Activated CD8-positive, alpha-beta T cell treated with anti-CD3 and anti-CD28 coated beads, Interleukin-2, amount 10 ng/mL, durations not matched to agents 7 days and 5 days (primary cell): Measurements from ENCODE around the gene PWWP2B. TPM values are rescaled to one million over a fixed set of nuclear protein-coding genes. Genes with fewer than 3 reads are reported as not detected.

Experiments used
- ATAC-seq: fragments of 150-1000 bp; cut with Tn5 transposase; one replicate; pipeline ENCODE4 v1.10.0; 2021; ENCODE audit warnings: moderate library complexity
- CTCF ChIA-PET: fragments of 350-600 bp; sonication (Branson Sonifier 250); formaldehyde crosslinking; loops from one replicate; lab custom pipeline; 2021; ENCODE audit warnings: antibody characterized with exemption; lab: Charles Lee
- POLR2A ChIA-PET: fragments of 350-600 bp; sonication (Branson Sonifier 250); formaldehyde crosslinking; loops from one replicate; lab custom pipeline; 2021; ENCODE audit warnings: antibody characterized with exemption; lab: Charles Lee
- DNase-seq: peaks from one replicate; pipeline ENCODE4 v3.0.0-alpha.2; 2020
- H3K27ac Mint-ChIP-seq: one replicate; pipeline ENCODE4 v1.8.0; 2021; ENCODE audit warnings: mild to moderate bottlenecking, mixed read lengths
- H3K27me3 Mint-ChIP-seq: one replicate; pipeline ENCODE4 v1.8.0; 2021; ENCODE audit warnings: low read depth, mixed read lengths
- H3K36me3 Mint-ChIP-seq: one replicate; pipeline ENCODE4 v1.8.0; 2021; ENCODE audit warnings: low read depth, mixed read lengths
- H3K4me1 Mint-ChIP-seq: one replicate; pipeline ENCODE4 v1.8.0; 2021; ENCODE audit warnings: low read depth, mixed read lengths
- H3K4me3 Mint-ChIP-seq: one replicate; pipeline ENCODE4 v1.8.0; 2021; ENCODE audit warnings: mild to moderate bottlenecking, mixed read lengths
- H3K9me3 Mint-ChIP-seq: one replicate; pipeline ENCODE4 v1.8.0; 2022; ENCODE audit warnings: mixed read lengths; ENCODE audit not compliant: insufficient read depth
- total RNA-seq, 2 experiments: library from RNA; stranded (reverse); gene quantifications; one replicate each; pipeline ENCODE4 v1.2.3, GENCODE V29; 2021

Gene PWWP2B
- total RNA-seq, 2 experiments from 2014 or later = 15.0 to 15.7 TPM

GRCh38 chr10:132462463-132463332 lies 65.7 kb downstream of the PWWP2B start:
- H3K4me3 Mint-ChIP-seq = no peak overlapping the region
- POLR2A ChIA-PET = no interaction called here
- CTCF ChIA-PET = no interaction called here
- no peak for DNase-seq
- no peaks in the 10 kb centered on the region for H3K36me3 Mint-ChIP-seq
- ATAC-seq = no peak
- H3K4me1 Mint-ChIP-seq = peaks cover 2% of the 10 kb centered on the region
- no peak overlapping the region for H3K27ac Mint-ChIP-seq
- no peaks in the 10 kb centered on the region for H3K9me3 Mint-ChIP-seq
- no peaks in the 10 kb centered on the region for H3K27me3 Mint-ChIP-seq

- H3K36me3 Mint-ChIP-seq = no peaks in the 10 kb centered on the region
- no peak for ATAC-seq
- no peak for DNase-seq
- no peak overlapping the region for H3K4me3 Mint-ChIP-seq
- no peaks in the 10 kb centered on the region for H3K27me3 Mint-ChIP-seq
- H3K27ac Mint-ChIP-seq = no peak overlapping the region
- POLR2A ChIA-PET = no interaction called here
- H3K4me1 Mint-ChIP-seq = peaks cover under 1% of the 10 kb centered on the region
- CTCF ChIA-PET = no interaction called here
- no peaks in the 10 kb centered on the region for H3K9me3 Mint-ChIP-seq
Observed at GRCh38 chr10:132463333-132464255, 66.6 kb downstream of the PWWP2B start.

GRCh38 chr10:132464256-132465192 lies 67.5 kb downstream of the PWWP2B start:
- CTCF ChIA-PET = no interaction called here

GRCh38 chr10:132465193-132465888 lies 68.3 kb downstream of the PWWP2B start:
- Mint-ChIP-seq H3K4me1 (no peaks in the 10 kb centered on the region), H3K4me3 (no peak overlapping the region), H3K27ac (no peak overlapping the region), H3K36me3 (no peaks in the 10 kb centered on the region), H3K27me3 (peaks cover 3% of the 10 kb centered on the region), H3K9me3 (no peaks in the 10 kb centered on the region)
- DNase-seq (no peak), ATAC-seq (no peak)
- ChIA-PET POLR2A (no interaction called here), CTCF (no interaction called here)

More at GRCh38 chr10:132464256-132465192, 67.5 kb downstream of the PWWP2B start:
- peaks cover under 1% of the 10 kb centered on the region for H3K27me3 Mint-ChIP-seq
- H3K4me1 Mint-ChIP-seq = no peaks in the 10 kb centered on the region
- H3K9me3 Mint-ChIP-seq = no peaks in the 10 kb centered on the region
- H3K4me3 Mint-ChIP-seq = no peak overlapping the region
- ATAC-seq (no peak), DNase-seq (no peak)
- no peaks in the 10 kb centered on the region for H3K36me3 Mint-ChIP-seq
- POLR2A ChIA-PET = no interaction called here
- no peak overlapping the region for H3K27ac Mint-ChIP-seq

GRCh38 chr10:132465889-132466519 lies 69.0 kb downstream of the PWWP2B start:
- H3K9me3 Mint-ChIP-seq = peaks cover 2% of the 10 kb centered on the region
- H3K4me3 Mint-ChIP-seq = no peak overlapping the region
- H3K27me3 Mint-ChIP-seq = peaks cover 6% of the 10 kb centered on the region
- no peak overlapping the region for H3K27ac Mint-ChIP-seq
- no peak for DNase-seq
- no peaks in the 10 kb centered on the region for H3K36me3 Mint-ChIP-seq
- ChIA-PET CTCF (no interaction called here), POLR2A (no interaction called here)
- peaks cover 5% of the 10 kb centered on the region for H3K4me1 Mint-ChIP-seq
- no peak for ATAC-seq

GRCh38 chr10:132466520-132467463 lies 69.8 kb downstream of the PWWP2B start:
- Mint-ChIP-seq H3K27me3 (peaks cover 6% of the 10 kb centered on the region), H3K27ac (no peak overlapping the region), H3K9me3 (peaks cover 5% of the 10 kb centered on the region), H3K4me1 (peaks cover 5% of the 10 kb centered on the region), H3K36me3 (no peaks in the 10 kb centered on the region), H3K4me3 (no peak overlapping the region)
- ATAC-seq = no peak
- ChIA-PET POLR2A (no interaction called here), CTCF (no interaction called here)
- no peak for DNase-seq

Other genes starting within 250 kb of the PWWP2B start
- 1 to 10 TPM; 1.2 to 2.2 TPM for gene DPYSL4, start 210.3 kb upstream of the PWWP2B start, total RNA-seq
- 10 to 100 TPM; 19.1 to 21.1 TPM for gene STK32C, start 89.2 kb upstream of the PWWP2B start, total RNA-seq
- 1 to 10 TPM; 3.3 to 3.8 TPM for gene LRRC27, start 65.0 kb upstream of the PWWP2B start, total RNA-seq
- 1 to 10 TPM; 9.9 TPM for gene INPP5A, start 140.6 kb downstream of the PWWP2B start, total RNA-seq